ENCODE results near the gene DRICH1. TPM values are rescaled to one million over a fixed set of nuclear protein-coding genes. Genes with fewer than 3 reads are reported as not detected.

The DRICH1 gene
- total and polyA plus RNA-seq, 2 of the 8 experiments (the other 6 are each of a cell fraction or from before 2014, with no cell fraction given): 0.21 to 0.28 TPM

DNA sequence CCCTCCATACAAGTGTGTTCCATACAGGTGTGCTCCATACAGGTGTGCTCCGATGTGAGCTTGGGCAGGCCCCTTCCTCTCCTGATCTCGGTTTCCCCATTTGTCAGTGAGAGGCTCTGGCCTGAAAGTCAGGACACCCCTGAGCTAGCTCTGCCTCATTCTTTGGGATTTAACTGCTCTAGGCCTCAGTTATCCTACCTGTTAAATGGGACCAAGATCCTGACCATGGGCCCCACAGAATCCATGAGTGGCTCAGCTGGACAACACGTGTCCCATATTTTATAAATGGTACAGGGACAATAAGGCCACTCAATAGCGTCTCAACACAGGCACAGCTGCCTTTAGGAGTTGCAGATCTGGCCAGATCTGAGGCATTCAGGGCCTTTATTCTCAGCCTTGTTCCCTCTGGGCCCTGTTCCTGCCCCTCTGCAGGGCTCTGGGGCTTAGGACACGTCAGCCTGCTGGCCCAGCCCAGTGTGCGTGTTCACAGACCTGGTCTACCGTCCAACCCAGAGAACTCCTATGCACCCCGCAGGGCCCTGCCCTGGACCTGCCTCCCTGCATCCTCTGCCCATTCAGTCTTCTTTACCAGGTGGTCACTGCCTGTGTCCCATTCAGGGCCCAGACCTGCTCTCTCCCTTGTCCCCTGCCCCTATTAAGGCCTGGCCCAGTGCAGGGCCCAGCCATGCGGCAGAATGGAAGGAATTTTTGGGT is 33.2 kb downstream of the DRICH1 start:
- Histone ChIP-seq H3K36me3 (ENCODE audit: control insufficient read depth in 2 of 4, insufficient read depth in 4 of 4, low read length in 3 of 4) (no peaks in the 10 kb centered on the region), H4K20me1 (replicated peaks in 1 of 2; ENCODE audit: control insufficient read depth in 1 of 2, insufficient read depth in 2 of 2, low read length in 2 of 2) (no peaks in the 10 kb centered on the region), H3K79me1 (ENCODE audit: low read depth, low read length) (no peaks in the 10 kb centered on the region), H3K4me1 (replicated peaks in 1 of 4; ENCODE audit: control insufficient read depth in 3 of 4, insufficient read depth in 4 of 4, low read length in 3 of 4) (no peaks in the 10 kb centered on the region), H4K5ac (ENCODE audit: insufficient read length, low read depth, low read length) (no peak overlapping the region), H2BK20ac (ENCODE audit: low read length) (no peak overlapping the region), H3K27me3 (replicated peaks in 1 of 4; ENCODE audit: control insufficient read depth in 3 of 4, extremely low read depth in 1 of 4, insufficient read depth in 3 of 4, low read length in 3 of 4) (peaks cover 0 to 2% (median 0%) of the 10 kb centered on the region in 4 experiments; a peak in 1 of 7 replicates), H2BK5ac (ENCODE audit: low read depth, low read length) (no peak overlapping the region), H3K4me2 (ENCODE audit: insufficient read depth in 1 of 2, low read depth in 2 of 2, low read length in 2 of 2) (no peak overlapping the region), H3K9ac (replicated peaks in 1 of 4; ENCODE audit: extremely low read depth in 1 of 4, low read depth in 3 of 4, low read length in 3 of 4) (no peak overlapping the region), H3K4me3 (ENCODE audit: extremely low read depth in 1 of 4, insufficient read depth in 2 of 4, low read depth in 3 of 4, low read length in 4 of 4) (no peak overlapping the region), H2BK120ac (replicated peaks; ENCODE audit: low read depth, low read length) (no peak overlapping the region), H2AK5ac (ENCODE audit: low read depth, low read length) (no peak overlapping the region), H3K56ac (replicated peaks; ENCODE audit: insufficient read length, low read depth, low read length) (no peak overlapping the region), H2AFZ (ENCODE audit: low read length) (no peak overlapping the region), H4K91ac (replicated peaks; ENCODE audit: insufficient read length, low read length) (no peak overlapping the region), H3K79me2 (ENCODE audit: control insufficient read depth in 1 of 2, insufficient read depth in 2 of 2, low read length in 2 of 2) (no peaks in the 10 kb centered on the region), H4K8ac (ENCODE audit: extremely low read depth, insufficient read depth, low read length) (no peak overlapping the region), H3K9me3 (ENCODE audit: insufficient read depth in 2 of 2, low read depth in 1 of 2, low read length in 1 of 2) (no peaks in the 10 kb centered on the region), H2BK12ac (ENCODE audit: low read depth, low read length) (no peak overlapping the region), H2BK15ac (ENCODE audit: low read length) (no peak overlapping the region), H3K23ac (ENCODE audit: insufficient read length) (no peak overlapping the region), H3K14ac (ENCODE audit: insufficient read length) (no peak overlapping the region), H3K27ac (ENCODE audit: low read depth, low read length) (no peak overlapping the region), H3K23me2 (ENCODE audit: low read depth, low read length) (no peaks in the 10 kb centered on the region), H3K18ac (ENCODE audit: extremely low read depth, low read length) (no peak overlapping the region), H3K4ac (replicated peaks; ENCODE audit: insufficient read length, low read depth, low read length) (no peak overlapping the region)
- CTCF ChIA-PET (ENCODE audit: partially characterized antibody): interaction anchor here (1.1 to 3.6 kb wide), 2 partner anchors 9 to 159 kb away, joined by 4 to 22 read pairs; no protein-coding TSS in a partner anchor
- FAIRE-seq: no peak
- TF ChIP-seq PHF8 (conservative IDR thresholded peaks at IDR 0.05; ENCODE audit: low read depth, low read length): no peak
- TF ChIP-seq ZNF274 (IDR thresholded peaks at IDR 0.05; ENCODE audit: borderline replicate concordance, extremely low read depth, low read length): no peak
- POLR2A ChIA-PET (ENCODE audit: partially characterized antibody): no interaction called here
- DNase-seq (ENCODE audit: low read depth in 1 of 2, low spot score in 2 of 2): no peak
- WGBS, 2 experiments (ENCODE audit: extremely low coverage in 1 of 2, insufficient coverage in 1 of 2, insufficient read length in 1 of 2, insufficient replicate concordance in 2 of 2, low coverage in 1 of 2, low lambda C conversion rate in 2 of 2, missing lambda C conversion rate in 1 of 2): 92% methylated on average over 9 of the region's 9 CpGs; no CpG with 5 or more reads in 1 of the 2 experiments

Data from H1 (cell line).